Myometrial cell (primary cell): ENCODE data around the gene YTHDC2. TPM values are rescaled to one million over a fixed set of nuclear protein-coding genes. Genes with fewer than 3 reads are reported as not detected.

Experiments used
- total RNA-seq: library from RNA; depleted of rRNA; stranded (reverse); fragments of >200 nt; gene quantifications from 2 replicates; pipeline ENCODE4 v1.2.3, GENCODE V29; 2015

The YTHDC2 gene
- 11.2 and 11.7 TPM in 2 replicates for total RNA-seq

GRCh38 chr5:113513384-113514288 lies at the start of gene YTHDC2:
TSS of gene YTHDC2 (plus strand) at chr5:113513694. CDS start at chr5:113513896, 202 bp downstream.

GRCh38 chr5:113487781-113488644 lies 25.5 kb upstream of the YTHDC2 start, which contains the start of gene MCC:
TSS of gene MCC (minus strand) at chr5:113488453.

Other genes starting within 250 kb of the YTHDC2 start
- not detected in 2 replicates for gene TSSK1B, start 78.7 kb upstream of the YTHDC2 start, total RNA-seq
- 8.6 and 12.8 TPM in 2 replicates for gene MCC, start 25.2 kb upstream of the YTHDC2 start, total RNA-seq